AG04449 (cell line): ENCODE results near the gene CHI3L2.

Experiments used
- CTCF ChIA-PET: fragments of 350-600 bp; formaldehyde crosslinking; extraction: SDS; loops from one replicate; lab custom pipeline; 2021; ENCODE audit warnings: antibody characterized with exemption; lab: Yijun Ruan, JAX
- POLR2A ChIA-PET: fragments of 400-600, 350-600 bp; formaldehyde crosslinking; extraction: SDS; loops from one replicate; lab custom pipeline; 2020; ENCODE audit warnings: antibody characterized with exemption, inconsistent platforms; lab: Yijun Ruan, JAX
- DNase-seq: peaks from one replicate; pipeline ENCODE4 v3.0.0-alpha.2; 2010; ENCODE audit warnings: low read depth, low spot score
- H3K4me3 ChIP-seq: 2 replicates; pipeline ENCODE4 v1.5.1; 2011; ENCODE audit warnings: low read depth, mild to moderate bottlenecking, control low read depth, low read length
- CTCF ChIP-seq: IDR thresholded peaks from one replicate; pipeline ENCODE4 v1.5.1; 2011; ENCODE audit warnings: mild to moderate bottlenecking, moderate library complexity, low read length, control low read depth, inconsistent platforms; ENCODE audit not compliant: insufficient read depth; ENCODE audit errors: missing control alignments

Gene CHI3L2

DNA sequence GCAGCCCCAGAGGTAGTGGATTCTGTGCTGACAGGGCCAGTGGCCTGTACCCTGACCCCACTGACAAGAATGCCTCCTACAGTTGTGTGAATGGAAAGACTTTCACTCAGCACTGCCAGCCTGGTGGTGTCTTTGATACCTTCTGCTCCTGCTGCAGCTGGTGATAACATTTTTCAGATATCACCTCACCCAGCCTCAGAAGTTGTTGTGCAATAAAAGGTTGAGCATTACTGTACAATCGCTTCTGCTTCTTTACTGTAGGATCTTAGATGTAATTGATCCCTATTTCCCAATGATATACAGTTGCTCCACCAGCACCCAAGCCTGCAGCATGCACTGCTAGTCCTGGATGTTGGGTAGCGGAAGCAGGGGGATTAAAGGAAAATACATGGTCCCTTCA, 58.4 kb downstream of the CHI3L2 start:
- no peak overlapping the region for H3K4me3 ChIP-seq
- no peak for DNase-seq
- no peak for TF ChIP-seq CTCF
- ChIA-PET CTCF (no interaction called here), POLR2A (interaction anchor here (0.6 kb wide), 1 partner anchor 973 kb away, joined by 3 read pairs; no protein-coding TSS in a partner anchor)

DNA sequence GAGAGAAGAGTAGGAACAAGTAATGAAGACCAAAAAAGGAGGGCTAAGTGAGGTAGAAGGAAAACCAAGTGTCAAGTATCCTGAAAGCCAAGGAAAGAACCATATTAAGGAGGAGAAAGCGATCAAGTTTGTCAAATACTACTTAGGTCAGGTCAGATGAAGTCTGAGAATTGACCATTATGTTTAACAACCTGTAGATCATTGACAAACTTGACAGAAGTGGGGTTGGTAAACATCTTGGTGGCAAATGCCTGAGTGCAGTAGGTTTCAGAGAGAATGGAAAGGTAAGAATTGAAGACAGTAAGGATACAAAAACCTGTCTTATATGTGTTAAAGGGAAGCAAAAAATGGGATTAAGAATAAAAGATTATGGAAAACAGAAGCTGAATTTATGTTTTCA, 59.4 kb downstream of the CHI3L2 start:
- DNase-seq, result no peak
- POLR2A ChIA-PET, result no interaction called here

GRCh38 chr1:111289371-111289770, 61.9 kb downstream of the CHI3L2 start:
- ChIA-PET CTCF (interaction anchor here (0.8 kb wide), 1 partner anchor 112 kb away, joined by 3 read pairs; no protein-coding TSS in a partner anchor), POLR2A (interaction anchor here (0.6 kb wide), 1 partner anchor 471 kb away, joined by 6 read pairs; no protein-coding TSS in a partner anchor)
- H3K4me3 ChIP-seq, result no peak overlapping the region
- no peak for DNase-seq
- no peak for TF ChIP-seq CTCF

More for the DNA sequence above, 59.4 kb downstream of the CHI3L2 start:
- no peak overlapping the region for H3K4me3 ChIP-seq
- CTCF ChIA-PET, result interaction anchor here (1.0 to 1.3 kb wide), 2 partner anchors 47 to 64 kb away, joined by 3 to 4 read pairs; no protein-coding TSS in a partner anchor
- TF ChIP-seq CTCF, result no peak

GRCh38 chr1:111290104-111290503, 62.6 kb downstream of the CHI3L2 start:
- ChIA-PET CTCF (no interaction called here), POLR2A (no interaction called here)
- DNase-seq, result no peak
- H3K4me3 ChIP-seq, result no peak overlapping the region
- TF ChIP-seq CTCF, result no peak

DNA sequence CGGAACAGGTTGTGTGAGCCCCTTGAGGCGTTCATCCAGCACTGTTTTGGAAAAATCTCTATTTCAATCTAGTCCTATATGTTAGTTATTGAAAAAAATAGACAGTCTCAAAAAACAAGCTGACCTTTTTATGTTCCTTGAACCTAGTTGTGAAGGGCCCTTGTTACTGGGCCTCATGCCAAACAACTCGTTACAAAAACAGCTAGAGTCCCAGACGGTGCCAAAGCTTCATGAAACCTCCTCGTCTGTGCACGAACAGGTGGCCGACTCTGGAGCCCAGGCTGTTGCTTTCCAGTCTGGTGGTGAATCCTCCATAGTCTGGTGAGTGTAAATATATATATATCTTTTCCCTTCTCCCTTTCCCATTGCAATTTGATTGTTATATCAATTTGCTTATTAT, 63.1 kb downstream of the CHI3L2 start, which contains the start of gene CHIA:
Gene CHIA, plus strand, starts transcription at position 222 of the 400 bp plus-strand sequence. CDS start 19,617 bp downstream, outside the sequence.
- CTCF ChIA-PET, result no interaction called here
- H3K4me3 ChIP-seq, result no peak within 1 kb of the TSS
- POLR2A ChIA-PET, result no interaction called here
- DNase-seq, result no peak
- no peak for TF ChIP-seq CTCF
